Fibroblast of lung (primary cell): ENCODE measurements around the gene CR1. TPM values are rescaled to one million over a fixed set of nuclear protein-coding genes. Genes with fewer than 3 reads are reported as not detected.
"Not testable (repeated sequence)": the region's sequence is repeated elsewhere in the genome, so short reads cannot be mapped to it uniquely, and the experiment has no call there.

Experiments
- DNase-seq, 2 donors: peaks; one replicate each; pipeline versions ENCODE4 v3.0.0 to v3.0.0-alpha.2; 2010; ENCODE audit warnings: low read depth in 2 of 2
- H2AFZ ChIP-seq: 2 replicates; pipeline ENCODE4 v1.5.1; 2012; ENCODE audit warnings: low read length, control low read depth, inconsistent platforms
- H3K27ac ChIP-seq: 2 replicates; pipeline ENCODE4 v1.5.1; 2011; ENCODE audit warnings: low read length, control low read depth; ENCODE audit not compliant: insufficient read depth
- H3K27me3 ChIP-seq: 2 replicates; pipeline ENCODE4 v1.5.1; 2011; ENCODE audit warnings: mild to moderate bottlenecking, low read length; ENCODE audit not compliant: control insufficient read depth, insufficient read depth
- H3K36me3 ChIP-seq: 2 replicates; pipeline ENCODE4 v1.5.1; 2011; ENCODE audit warnings: low read length; ENCODE audit not compliant: control insufficient read depth, insufficient read depth
- H3K4me1 ChIP-seq: 2 replicates; pipeline ENCODE4 v1.5.1; 2011; ENCODE audit warnings: low read length; ENCODE audit not compliant: control insufficient read depth, insufficient read depth; ENCODE audit errors: extremely low read depth
- H3K4me2 ChIP-seq: 2 replicates; pipeline ENCODE4 v1.5.1; 2011; ENCODE audit warnings: low read length, control low read depth; ENCODE audit not compliant: insufficient read depth; ENCODE audit errors: extremely low read depth
- H3K4me3 ChIP-seq, 4 experiments: fragments of 200-600 bp in 1 of 4; sonication (generic) in 1 of 4; replicated peaks in 1 of 4; 2 replicates each; pipeline ENCODE4 v1.5.1; 2011 to 2016; ENCODE audit warnings: low read length in 4 of 4, low read depth in 3 of 4, mild to moderate bottlenecking in 3 of 4, control low read depth in 2 of 4, inconsistent platforms in 1 of 4, mixed read lengths in 1 of 4; ENCODE audit not compliant: insufficient read depth in 1 of 4; ENCODE audit errors: control extremely low read depth in 1 of 4
- H3K79me2 ChIP-seq: 2 replicates; pipeline ENCODE4 v1.5.1; 2012; ENCODE audit warnings: mild to moderate bottlenecking, low read length, inconsistent platforms; ENCODE audit not compliant: control insufficient read depth, insufficient read depth
- H3K9ac ChIP-seq: 2 replicates; pipeline ENCODE4 v1.5.1; 2011; ENCODE audit warnings: mild to moderate bottlenecking, low read length, control low read depth; ENCODE audit not compliant: insufficient read depth
- H3K9me3 ChIP-seq: 2 replicates; pipeline ENCODE4 v1.5.1; 2012; ENCODE audit warnings: low read depth, low read length; ENCODE audit not compliant: control insufficient read depth, insufficient read depth
- H4K20me1 ChIP-seq: 2 replicates; pipeline ENCODE4 v1.5.1; 2011; ENCODE audit warnings: low read length; ENCODE audit not compliant: control insufficient read depth, insufficient read depth; ENCODE audit errors: extremely low read depth
- EZH2 ChIP-seq: IDR thresholded peaks from 2 replicates; pipeline ENCODE4 v1.5.1; 2012; ENCODE audit warnings: low read length, control low read depth, mild to moderate bottlenecking; ENCODE audit errors: missing control alignments
- polyA plus RNA-seq, 2 donors: library from polyadenylated mRNA; depleted of rRNA in 1 of 2; stranded (reverse) in 1 of 2; unstranded in 1 of 2; fragments of >200 nt; gene quantifications; 2 replicates each; pipeline ENCODE4 v1.2.1, GENCODE V29; 2011 to 2012; ENCODE audit warnings: missing spikeins in 1 of 2
- total RNA-seq: library from RNA; depleted of rRNA; stranded (reverse); fragments of >200 nt; gene quantifications from 2 replicates; pipeline ENCODE4 v1.2.1, GENCODE V29; 2014
- TF ChIP-seq, protein P1 (sequence below), 2 donors: IDR thresholded peaks in 1 of 2; conservative IDR thresholded peaks in 1 of 2; 1 replicate in 1 of 2; 2 replicates in 1 of 2; pipeline ENCODE4 v1.5.1; 2011 to 2012; ENCODE audit warnings: low read length in 2 of 2, control low read depth in 1 of 2, inconsistent platforms in 1 of 2, low read depth in 1 of 2, mild to moderate bottlenecking in 1 of 2

The CR1 gene
- total and polyA plus RNA-seq, 2 donors (not counting 1 experiment from before 2014, with no cell fraction given): not detected

DNA sequence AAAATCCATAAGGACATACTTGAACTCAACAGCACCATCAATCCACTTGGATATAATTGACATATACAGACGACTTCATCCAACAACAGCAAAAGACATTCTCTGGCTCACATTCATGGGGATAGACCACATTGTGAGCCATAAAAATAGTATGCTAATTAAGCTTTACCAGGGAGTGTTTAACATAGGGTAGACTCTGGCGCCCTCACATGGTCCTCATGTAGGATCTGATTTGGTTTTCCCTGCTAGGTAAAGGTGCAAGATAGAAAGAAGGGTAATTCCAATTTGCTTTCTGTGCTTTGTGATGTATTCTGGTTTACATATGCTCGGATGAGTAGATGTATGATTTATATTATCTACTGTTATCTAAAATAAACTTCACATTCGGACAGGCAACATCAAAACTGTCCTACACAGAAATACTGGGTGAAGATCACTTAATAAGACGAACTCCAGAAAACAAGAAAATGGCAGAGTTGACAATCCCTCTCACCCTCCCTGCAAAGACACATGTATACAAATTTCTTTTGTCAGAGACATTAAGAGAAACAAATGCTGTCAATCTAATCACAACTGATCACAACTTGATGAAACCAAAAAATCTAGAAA, 176.7 kb downstream of the CR1 start:
- no peaks in the 10 kb centered on the region for H4K20me1 ChIP-seq
- no peak overlapping the region for H2AFZ ChIP-seq
- no peak overlapping the region for H3K4me3 ChIP-seq
- H3K79me2 ChIP-seq: no peaks in the 10 kb centered on the region
- no peaks in the 10 kb centered on the region for H3K36me3 ChIP-seq
- no peaks in the 10 kb centered on the region for H3K9me3 ChIP-seq
- H3K27me3 ChIP-seq: peaks cover 17% of the 10 kb centered on the region
- H3K4me1 ChIP-seq: no peaks in the 10 kb centered on the region
- H3K27ac ChIP-seq: no peak overlapping the region
- no peak for TF ChIP-seq EZH2
- TF ChIP-seq, protein P1, sequence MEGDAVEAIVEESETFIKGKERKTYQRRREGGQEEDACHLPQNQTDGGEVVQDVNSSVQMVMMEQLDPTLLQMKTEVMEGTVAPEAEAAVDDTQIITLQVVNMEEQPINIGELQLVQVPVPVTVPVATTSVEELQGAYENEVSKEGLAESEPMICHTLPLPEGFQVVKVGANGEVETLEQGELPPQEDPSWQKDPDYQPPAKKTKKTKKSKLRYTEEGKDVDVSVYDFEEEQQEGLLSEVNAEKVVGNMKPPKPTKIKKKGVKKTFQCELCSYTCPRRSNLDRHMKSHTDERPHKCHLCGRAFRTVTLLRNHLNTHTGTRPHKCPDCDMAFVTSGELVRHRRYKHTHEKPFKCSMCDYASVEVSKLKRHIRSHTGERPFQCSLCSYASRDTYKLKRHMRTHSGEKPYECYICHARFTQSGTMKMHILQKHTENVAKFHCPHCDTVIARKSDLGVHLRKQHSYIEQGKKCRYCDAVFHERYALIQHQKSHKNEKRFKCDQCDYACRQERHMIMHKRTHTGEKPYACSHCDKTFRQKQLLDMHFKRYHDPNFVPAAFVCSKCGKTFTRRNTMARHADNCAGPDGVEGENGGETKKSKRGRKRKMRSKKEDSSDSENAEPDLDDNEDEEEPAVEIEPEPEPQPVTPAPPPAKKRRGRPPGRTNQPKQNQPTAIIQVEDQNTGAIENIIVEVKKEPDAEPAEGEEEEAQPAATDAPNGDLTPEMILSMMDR (conservative IDR thresholded peaks at IDR 0.05 in 1 of 2, IDR thresholded peaks at IDR 0.05 in 1 of 2; ENCODE audit: low read depth in 1 of 2, low read length in 2 of 2): peak; percentile 38 to 57
- DNase-seq: peak; percentile 34 to 57
- H3K4me2 ChIP-seq: no peak overlapping the region
- H3K9ac ChIP-seq: no peak overlapping the region

DNA sequence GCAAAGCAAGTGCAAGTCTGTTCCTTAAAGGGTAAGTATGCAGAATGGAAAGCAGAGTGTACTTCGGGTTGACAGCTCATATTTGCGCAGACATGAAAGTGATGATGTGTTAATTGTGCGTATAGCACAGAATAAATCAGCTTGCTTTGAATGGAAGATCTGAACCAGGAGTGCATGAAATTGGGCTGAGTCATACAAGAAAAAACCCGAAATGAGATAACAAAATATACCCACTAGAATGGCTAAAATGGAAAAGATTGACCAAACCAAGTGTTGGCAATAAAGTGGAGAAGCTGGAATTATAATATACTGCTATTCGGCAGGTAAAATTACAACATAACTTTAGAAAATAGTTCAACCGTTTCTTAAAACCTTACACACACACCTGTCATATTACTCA, 177.4 kb downstream of the CR1 start:
- H4K20me1 ChIP-seq: no peaks in the 10 kb centered on the region
- H3K4me1 ChIP-seq: no peaks in the 10 kb centered on the region
- H3K9me3 ChIP-seq: no peaks in the 10 kb centered on the region
- no peak overlapping the region for H3K27ac ChIP-seq
- peaks cover 17% of the 10 kb centered on the region for H3K27me3 ChIP-seq
- H3K4me2 ChIP-seq: no peak overlapping the region
- H2AFZ ChIP-seq: no peak overlapping the region
- no peak overlapping the region for H3K4me3 ChIP-seq
- H3K9ac ChIP-seq: no peak overlapping the region
- no peaks in the 10 kb centered on the region for H3K36me3 ChIP-seq
- TF ChIP-seq EZH2: no peak
- TF ChIP-seq, protein P1 (conservative IDR thresholded peaks at IDR 0.05 in 1 of 2, IDR thresholded peaks at IDR 0.05 in 1 of 2; ENCODE audit: low read depth in 1 of 2, low read length in 2 of 2): no peak
- no peak for DNase-seq
- no peaks in the 10 kb centered on the region for H3K79me2 ChIP-seq

GRCh38 chr1:207676153-207676552, 180.2 kb downstream of the CR1 start:
- Histone ChIP-seq H3K4me3 (no peak overlapping the region), H3K9ac (no peak overlapping the region), H4K20me1 (no peaks in the 10 kb centered on the region), H2AFZ (no peak overlapping the region), H3K9me3 (no peaks in the 10 kb centered on the region), H3K36me3 (no peaks in the 10 kb centered on the region), H3K27ac (no peak overlapping the region), H3K4me1 (no peaks in the 10 kb centered on the region), H3K4me2 (no peak overlapping the region), H3K79me2 (no peaks in the 10 kb centered on the region), H3K27me3 (no peaks in the 10 kb centered on the region)
- TF ChIP-seq, protein P1 (conservative IDR thresholded peaks at IDR 0.05 in 1 of 2, IDR thresholded peaks at IDR 0.05 in 1 of 2; ENCODE audit: low read depth in 1 of 2, low read length in 2 of 2): no peak
- TF ChIP-seq EZH2: no peak
- no peak for DNase-seq

DNA sequence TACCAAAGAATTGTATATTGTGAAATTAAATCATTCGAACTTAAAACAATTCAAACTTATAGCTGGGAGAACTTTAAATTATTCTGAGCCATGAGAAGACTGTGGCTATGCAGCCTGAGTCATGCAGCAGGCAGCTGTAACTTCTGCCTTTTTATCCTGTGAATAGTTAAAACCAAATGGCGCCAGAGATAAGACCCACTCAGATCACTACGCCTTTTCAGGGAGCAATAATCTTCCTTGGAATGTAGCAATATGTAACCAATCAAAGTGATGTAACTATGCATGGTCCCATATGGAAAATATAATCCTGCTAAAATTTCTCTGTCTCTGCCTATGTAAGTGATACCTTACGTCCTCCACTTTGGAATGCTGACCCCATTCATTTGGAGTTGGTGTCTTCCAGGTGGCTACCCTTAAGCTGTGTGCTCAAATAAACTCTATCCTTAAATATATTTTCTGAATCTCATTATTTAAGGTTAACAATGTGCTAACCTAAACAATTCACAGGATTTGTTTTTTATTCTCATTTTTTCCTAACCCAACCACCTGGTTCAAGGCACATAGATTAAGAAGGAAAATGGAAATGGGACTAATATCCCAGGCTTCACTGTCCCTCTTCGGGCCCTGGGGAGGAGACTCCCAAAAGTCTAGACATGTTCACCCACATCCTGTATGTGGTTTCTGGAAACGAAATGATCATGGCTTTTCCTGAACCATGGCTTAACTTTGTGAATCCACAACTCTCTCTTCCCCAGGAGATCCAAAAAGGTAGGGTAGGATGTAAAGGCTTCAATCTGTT, 184.8 kb downstream of the CR1 start:
- not testable (repeated sequence) for H4K20me1 ChIP-seq, H3K27me3 ChIP-seq, H3K4me1 ChIP-seq, H2AFZ ChIP-seq, H3K9ac ChIP-seq, H3K4me2 ChIP-seq, H3K36me3 ChIP-seq, H3K79me2 ChIP-seq, H3K9me3 ChIP-seq, H3K4me3 ChIP-seq, H3K27ac ChIP-seq
- peak in 1 of 2 donors; percentile 65 for DNase-seq
